ENCODE results near the gene ATP6V1A.

The ATP6V1A gene

GRCh38 chr3:113764698-113765097, 17.9 kb downstream of the ATP6V1A start:
- DNase-seq (ENCODE audit: low spot score) = no peak
- no peaks in the 10 kb centered on the region for H3K36me3 Mint-ChIP-seq (ENCODE audit: low read depth)
- no peaks in the 10 kb centered on the region for H3K27me3 Mint-ChIP-seq (ENCODE audit: low read depth)
- H3K4me3 Mint-ChIP-seq = no peak overlapping the region
- no peaks in the 10 kb centered on the region for H3K9me3 Mint-ChIP-seq
- no peak overlapping the region for H3K27ac Mint-ChIP-seq
- no peaks in the 10 kb centered on the region for H3K4me1 Mint-ChIP-seq (ENCODE audit: low read depth)

GRCh38 chr3:113769551-113769950, 22.7 kb downstream of the ATP6V1A start:
- no peak for DNase-seq (ENCODE audit: low spot score)
- no peak overlapping the region for H3K27ac Mint-ChIP-seq
- H3K9me3 Mint-ChIP-seq = no peaks in the 10 kb centered on the region
- peaks cover 7% of the 10 kb centered on the region for H3K4me1 Mint-ChIP-seq (ENCODE audit: low read depth)
- H3K27me3 Mint-ChIP-seq (ENCODE audit: low read depth) = no peaks in the 10 kb centered on the region
- H3K36me3 Mint-ChIP-seq (ENCODE audit: low read depth) = no peaks in the 10 kb centered on the region
- no peak overlapping the region for H3K4me3 Mint-ChIP-seq

GRCh38 chr3:113771993-113772392, 25.2 kb downstream of the ATP6V1A start:
- Mint-ChIP-seq H3K27me3 (ENCODE audit: low read depth) (no peaks in the 10 kb centered on the region), H3K27ac (no peak overlapping the region), H3K4me3 (no peak overlapping the region), H3K36me3 (ENCODE audit: low read depth) (no peaks in the 10 kb centered on the region), H3K9me3 (no peaks in the 10 kb centered on the region), H3K4me1 (ENCODE audit: low read depth) (peaks cover 7% of the 10 kb centered on the region)
- DNase-seq (ENCODE audit: low spot score) = no peak

GRCh38 chr3:113773381-113773780, 26.5 kb downstream of the ATP6V1A start:
- no peaks in the 10 kb centered on the region for H3K27me3 Mint-ChIP-seq (ENCODE audit: low read depth)
- no peaks in the 10 kb centered on the region for H3K9me3 Mint-ChIP-seq
- no peaks in the 10 kb centered on the region for H3K36me3 Mint-ChIP-seq (ENCODE audit: low read depth)
- no peak overlapping the region for H3K4me3 Mint-ChIP-seq
- no peak for DNase-seq (ENCODE audit: low spot score)
- peaks cover 7% of the 10 kb centered on the region for H3K4me1 Mint-ChIP-seq (ENCODE audit: low read depth)
- H3K27ac Mint-ChIP-seq = no peak overlapping the region

GRCh38 chr3:113775516-113775915, 28.7 kb downstream of the ATP6V1A start:
- H3K9me3 Mint-ChIP-seq = no peaks in the 10 kb centered on the region
- H3K27me3 Mint-ChIP-seq (ENCODE audit: low read depth) = no peaks in the 10 kb centered on the region
- H3K36me3 Mint-ChIP-seq (ENCODE audit: low read depth) = peaks cover 2% of the 10 kb centered on the region
- no peak overlapping the region for H3K27ac Mint-ChIP-seq
- H3K4me1 Mint-ChIP-seq (ENCODE audit: low read depth) = peaks cover 7% of the 10 kb centered on the region
- no peak for DNase-seq (ENCODE audit: low spot score)
- H3K4me3 Mint-ChIP-seq = no peak overlapping the region

GRCh38 chr3:113776564-113776963, 29.7 kb downstream of the ATP6V1A start:
- H3K36me3 Mint-ChIP-seq (ENCODE audit: low read depth) = peaks cover 2% of the 10 kb centered on the region
- no peaks in the 10 kb centered on the region for H3K27me3 Mint-ChIP-seq (ENCODE audit: low read depth)
- no peak overlapping the region for H3K27ac Mint-ChIP-seq
- no peak overlapping the region for H3K4me3 Mint-ChIP-seq
- H3K4me1 Mint-ChIP-seq (ENCODE audit: low read depth) = peaks cover 7% of the 10 kb centered on the region
- no peaks in the 10 kb centered on the region for H3K9me3 Mint-ChIP-seq
- no peak for DNase-seq (ENCODE audit: low spot score)

- no peak overlapping the region for H3K4me3 Mint-ChIP-seq
- no peak overlapping the region for H3K27ac Mint-ChIP-seq
- H3K27me3 Mint-ChIP-seq (ENCODE audit: low read depth) = no peaks in the 10 kb centered on the region
- H3K4me1 Mint-ChIP-seq (ENCODE audit: low read depth) = peaks cover 5% of the 10 kb centered on the region
- no peaks in the 10 kb centered on the region for H3K9me3 Mint-ChIP-seq
- no peak for DNase-seq (ENCODE audit: low spot score)
- peaks cover 10% of the 10 kb centered on the region for H3K36me3 Mint-ChIP-seq (ENCODE audit: low read depth)
These were observed 36.6 kb downstream of the ATP6V1A start for GRCh38 chr3:113783463-113783862.

- Mint-ChIP-seq H3K27me3 (ENCODE audit: low read depth) (no peaks in the 10 kb centered on the region), H3K27ac (no peak overlapping the region), H3K4me3 (no peak overlapping the region), H3K36me3 (ENCODE audit: low read depth) (peaks cover 10% of the 10 kb centered on the region), H3K4me1 (ENCODE audit: low read depth) (peaks cover 5% of the 10 kb centered on the region), H3K9me3 (no peaks in the 10 kb centered on the region)
- DNase-seq (ENCODE audit: low spot score) = no peak
These were observed 37.1 kb downstream of the ATP6V1A start for GRCh38 chr3:113783980-113784379.

GRCh38 chr3:113791381-113791780, 44.5 kb downstream of the ATP6V1A start:
- H3K9me3 Mint-ChIP-seq = no peaks in the 10 kb centered on the region
- H3K4me1 Mint-ChIP-seq (ENCODE audit: low read depth) = no peaks in the 10 kb centered on the region
- H3K4me3 Mint-ChIP-seq = no peak overlapping the region
- no peak for DNase-seq (ENCODE audit: low spot score)
- H3K27me3 Mint-ChIP-seq (ENCODE audit: low read depth) = no peaks in the 10 kb centered on the region
- H3K36me3 Mint-ChIP-seq (ENCODE audit: low read depth) = peaks cover 7% of the 10 kb centered on the region
- no peak overlapping the region for H3K27ac Mint-ChIP-seq

GRCh38 chr3:113794526-113794925, 47.7 kb downstream of the ATP6V1A start:
- Mint-ChIP-seq H3K27me3 (ENCODE audit: low read depth) (no peaks in the 10 kb centered on the region), H3K27ac (no peak overlapping the region), H3K9me3 (no peaks in the 10 kb centered on the region), H3K4me1 (ENCODE audit: low read depth) (no peaks in the 10 kb centered on the region), H3K4me3 (no peak overlapping the region), H3K36me3 (ENCODE audit: low read depth) (peaks cover 5% of the 10 kb centered on the region)
- no peak for DNase-seq (ENCODE audit: low spot score)

- H3K4me3 Mint-ChIP-seq = no peak overlapping the region
- H3K27ac Mint-ChIP-seq = no peak overlapping the region
- H3K36me3 Mint-ChIP-seq (ENCODE audit: low read depth) = peaks cover 5% of the 10 kb centered on the region
- DNase-seq (ENCODE audit: low spot score) = no peak
- no peaks in the 10 kb centered on the region for H3K4me1 Mint-ChIP-seq (ENCODE audit: low read depth)
- H3K27me3 Mint-ChIP-seq (ENCODE audit: low read depth) = no peaks in the 10 kb centered on the region
- no peaks in the 10 kb centered on the region for H3K9me3 Mint-ChIP-seq
These were observed 48.9 kb downstream of the ATP6V1A start for GRCh38 chr3:113795693-113796092.

- H3K4me1 Mint-ChIP-seq (ENCODE audit: low read depth) = peaks cover 6% of the 10 kb centered on the region
- no peak overlapping the region for H3K4me3 Mint-ChIP-seq
- H3K9me3 Mint-ChIP-seq = no peaks in the 10 kb centered on the region
- peaks cover 21% of the 10 kb centered on the region for H3K36me3 Mint-ChIP-seq (ENCODE audit: low read depth)
- peak overlapping the region; percentile 50 for H3K27ac Mint-ChIP-seq
- no peaks in the 10 kb centered on the region for H3K27me3 Mint-ChIP-seq (ENCODE audit: low read depth)
- DNase-seq (ENCODE audit: low spot score) = no peak
These were observed 56.1 kb downstream of the ATP6V1A start for GRCh38 chr3:113802795-113803455.

GRCh38 chr3:113804661-113805060, 57.8 kb downstream of the ATP6V1A start:
- Mint-ChIP-seq H3K4me3 (no peak overlapping the region), H3K9me3 (no peaks in the 10 kb centered on the region), H3K4me1 (ENCODE audit: low read depth) (peaks cover 6% of the 10 kb centered on the region), H3K27ac (no peak overlapping the region), H3K36me3 (ENCODE audit: low read depth) (peaks cover 21% of the 10 kb centered on the region), H3K27me3 (ENCODE audit: low read depth) (no peaks in the 10 kb centered on the region)
- DNase-seq (ENCODE audit: low spot score) = no peak

- Mint-ChIP-seq H3K4me3 (no peak overlapping the region), H3K4me1 (ENCODE audit: low read depth) (peaks cover 6% of the 10 kb centered on the region), H3K27ac (no peak overlapping the region), H3K9me3 (no peaks in the 10 kb centered on the region), H3K27me3 (ENCODE audit: low read depth) (no peaks in the 10 kb centered on the region), H3K36me3 (ENCODE audit: low read depth) (peaks cover 21% of the 10 kb centered on the region)
- no peak for DNase-seq (ENCODE audit: low spot score)
These were observed 58.4 kb downstream of the ATP6V1A start for GRCh38 chr3:113805249-113805648.

GRCh38 chr3:113812854-113813253, 66.0 kb downstream of the ATP6V1A start:
- Mint-ChIP-seq H3K27me3 (ENCODE audit: low read depth) (no peaks in the 10 kb centered on the region), H3K27ac (no peak overlapping the region), H3K36me3 (ENCODE audit: low read depth) (peaks cover 5% of the 10 kb centered on the region), H3K4me1 (ENCODE audit: low read depth) (no peaks in the 10 kb centered on the region), H3K9me3 (no peaks in the 10 kb centered on the region), H3K4me3 (no peak overlapping the region)
- DNase-seq (ENCODE audit: low spot score) = no peak

All from T-helper 2 cell treated with Interferon-gamma antibody and Interleukin-4, amounts not matched to agents 5 μg/mL and 100 μg/mL, for 36 hours (primary cell).